GM12878 (cell line): ENCODE measurements around the gene POU2F1. TPM values are rescaled to one million over a fixed set of nuclear protein-coding genes. Genes with fewer than 3 reads are reported as not detected.

ENCODE experiments used
- ATAC-seq: fragments of 200-7000 bp; cut with Tn5 transposase; 3 replicates; pipeline ENCODE4 v1.9.1; 2020; ENCODE audit warnings: mild to moderate bottlenecking, moderate library complexity
- BruUV-seq: library from RNA; stranded (reverse); fragments of 400-500 nt; replicated peaks from 2 replicates; lab custom pipeline; 2021; lab: Mats Ljungman, UMichigan
- CTCF ChIA-PET: fragments of 300-600 bp; sonication (Branson Sonifier 250); formaldehyde crosslinking; extraction: SDS; loops from one replicate; lab custom pipeline; 2021; ENCODE audit warnings: inconsistent platforms; lab: Yijun Ruan, JAX
- POLR2A ChIA-PET: fragments of 350-600 bp; formaldehyde crosslinking; extraction: SDS; loops from one replicate; lab custom pipeline; 2021; ENCODE audit warnings: inconsistent platforms; lab: Charles Lee
- RAD21 ChIA-PET: fragments of 300-600 bp; sonication (Branson Sonifier 250); formaldehyde crosslinking; loops from one replicate; lab custom pipeline; 2023; ENCODE audit warnings: antibody characterized with exemption; ENCODE audit not compliant: unreplicated experiment; lab: Charles Lee
- SMC1A ChIA-PET: fragments of 300-600 bp; sonication (Branson Sonifier 250); formaldehyde crosslinking; loops from one replicate; lab custom pipeline; 2023; ENCODE audit not compliant: unreplicated experiment, uncharacterized antibody; lab: Charles Lee
- DNase-seq: peaks from one replicate; pipeline ENCODE4 v3.0.0-alpha.2; 2011; ENCODE audit warnings: low read depth, low spot score
- FAIRE-seq: peaks from 3 replicates; lab custom pipeline; 2011; peaks lifted over from hg19 to GRCh38; lab: Jason Lieb, UNC
- H2AFZ ChIP-seq: 2 replicates; pipeline ENCODE4 v1.6.0; 2011; ENCODE audit warnings: low read depth, low read length, control low read depth; ENCODE audit not compliant: control insufficient read depth
- H3K27ac ChIP-seq: 2 replicates; pipeline ENCODE4 v1.5.1; 2011; ENCODE audit warnings: control low read depth; ENCODE audit not compliant: control insufficient read depth, insufficient read depth
- H3K27me3 ChIP-seq, 2 experiments: replicated peaks in 1 of 2; 2 replicates each; pipeline versions ENCODE4 v1.6.0 to v1.6.1; 2011; ENCODE audit warnings: low read length in 1 of 2; ENCODE audit not compliant: control insufficient read depth in 2 of 2, insufficient read depth in 2 of 2
- H3K36me3 ChIP-seq, 2 experiments: 2 replicates each; pipeline ENCODE4 v1.5.1; 2011; ENCODE audit warnings: low read length in 1 of 2; ENCODE audit not compliant: control insufficient read depth in 2 of 2, insufficient read depth in 2 of 2
- H3K4me1 ChIP-seq: 2 replicates; pipeline ENCODE4 v1.6.1; 2011; ENCODE audit warnings: mild to moderate bottlenecking, low read length, moderate library complexity, mixed read lengths; ENCODE audit not compliant: control insufficient read depth, insufficient read depth
- H3K4me2 ChIP-seq: 2 replicates; pipeline ENCODE4 v1.6.0; 2011; ENCODE audit warnings: control low read depth; ENCODE audit not compliant: control insufficient read depth, insufficient read depth
- H3K4me3 ChIP-seq: fragments of 200-600 bp; sonication (generic); 2 replicates; pipeline ENCODE4 v1.5.1; 2016
- H3K79me2 ChIP-seq: 2 replicates; pipeline ENCODE4 v1.6.0; 2011; ENCODE audit warnings: low read length; ENCODE audit not compliant: control insufficient read depth, insufficient read depth
- H3K9ac ChIP-seq: 2 replicates; pipeline ENCODE4 v1.8.0; 2011; ENCODE audit warnings: low read length, control low read depth, mixed read lengths; ENCODE audit not compliant: control insufficient read depth, insufficient read depth
- H3K9me3 ChIP-seq: replicated peaks from 3 replicates; pipeline ENCODE4 v1.5.1; 2011; ENCODE audit warnings: mild to moderate bottlenecking, low read length; ENCODE audit not compliant: control insufficient read depth, insufficient read depth
- H4K20me1 ChIP-seq: 2 replicates; pipeline ENCODE4 v1.6.0; 2011; ENCODE audit not compliant: control insufficient read depth, insufficient read depth
- GABPA ChIP-seq: IDR thresholded peaks from 2 replicates; pipeline ENCODE4 v1.6.1; 2014; ENCODE audit warnings: antibody characterized with exemption, low read depth, mild to moderate bottlenecking, inconsistent platforms
- HDGF ChIP-seq: fragments of 450-650 bp; IDR thresholded peaks from 2 replicates; pipeline ENCODE4 v1.6.1; 2016; ENCODE audit warnings: antibody characterized with exemption
- JUND ChIP-seq: IDR thresholded peaks from 2 replicates; pipeline ENCODE4 v1.6.1; 2012; ENCODE audit warnings: low read depth, mild to moderate bottlenecking, low read length, improper control_type of control experiment, moderate library complexity
- KAT2A ChIP-seq: conservative IDR thresholded peaks from 2 replicates; pipeline ENCODE4 v1.6.1; 2011; ENCODE audit warnings: low read depth, low read length; ENCODE audit not compliant: control insufficient read depth
- MEF2A ChIP-seq: IDR thresholded peaks from 2 replicates; pipeline ENCODE4 v1.6.1; 2011; ENCODE audit warnings: low read depth, mild to moderate bottlenecking, low read length, moderate library complexity; ENCODE audit not compliant: insufficient read depth
- MTA2 ChIP-seq: fragments of 450-650 bp; IDR thresholded peaks from 2 replicates; pipeline ENCODE4 v1.6.1; 2016; ENCODE audit warnings: low read depth, mild to moderate bottlenecking, moderate library complexity
- MYB ChIP-seq: fragments of 150-350 bp; IDR thresholded peaks from 2 replicates; pipeline ENCODE4 v1.6.1; 2014; ENCODE audit warnings: mild to moderate bottlenecking, low read depth, low read length, borderline replicate concordance
- NFIC ChIP-seq: IDR thresholded peaks from 2 replicates; pipeline ENCODE4 v1.6.1; 2012; ENCODE audit warnings: low read depth, mild to moderate bottlenecking, inconsistent platforms, low read length, moderate library complexity
- NFYB ChIP-seq: IDR thresholded peaks from 2 replicates; pipeline ENCODE4 v1.6.1; 2011; ENCODE audit warnings: low read depth, mild to moderate bottlenecking, low read length, improper control_type of control experiment, moderate library complexity; ENCODE audit not compliant: insufficient read depth
- SMC3 ChIP-seq: IDR thresholded peaks from 2 replicates; pipeline ENCODE4 v1.6.1; 2011; ENCODE audit warnings: low read length, improper control_type of control experiment, borderline replicate concordance
- TARDBP ChIP-seq: IDR thresholded peaks from 2 replicates; pipeline ENCODE4 v1.6.1; 2016; ENCODE audit warnings: borderline replicate concordance
- TBL1XR1 ChIP-seq: IDR thresholded peaks from 2 replicates; pipeline ENCODE4 v1.6.1; 2012; ENCODE audit warnings: low read depth, low read length, improper control_type of control experiment
- ZBED1 ChIP-seq: IDR thresholded peaks from 2 replicates; pipeline ENCODE4 v1.6.1; 2016; ENCODE audit warnings: borderline replicate concordance
- WGBS: methylation state at CpG from one replicate; pipeline ENCODE4 v1.1.6; 2016; ENCODE audit warnings: low lambda C conversion rate; ENCODE audit not compliant: insufficient replicate concordance, insufficient coverage; ENCODE audit errors: missing lambda C conversion rate; 5-methylcytosine and 5-hydroxymethylcytosine counted together
- in situ Hi-C: fragments of 300-500 bp; cut with MboI; formaldehyde crosslinking; loops from 9 replicates; pipeline ENCODE4 v1.14.3; 2018; ENCODE audit warnings: mixed read lengths
- intact Hi-C: fragments of 100-400 bp; cut with micrococcal nuclease; formaldehyde crosslinking; loops from one replicate; pipeline ENCODE4 v1.14.2; 2022; ENCODE audit not compliant: unreplicated experiment
- polyA plus RNA-seq, 11 experiments: library from polyadenylated mRNA; depleted of rRNA in 4 of 11; unstranded in 6 of 11; stranded (reverse) in 5 of 11; fragments of >200 nt; fragmentation: Nextera tagmentation in 4 of 11; fragmentation: Illumina TruSeq in 1 of 11; extraction: Ambion mirVana in 4 of 11; extraction: Trizol in 1 of 11; gene quantifications; 1 replicate in 1 of 11; 2 replicates in 10 of 11; pipeline versions ENCODE4 v1.2.1 to v1.2.3, GENCODE V29; 2011 to 2016; ENCODE audit warnings: inconsistent platforms in 2 of 11, missing spikeins in 2 of 11, low read depth in 1 of 11
- total RNA-seq, 4 experiments: library from RNA; depleted of rRNA in 3 of 4; stranded (reverse); fragments of >200 nt in 3 of 4; fragmentation: Illumina TruSeq in 1 of 4; extraction: Trizol in 1 of 4; gene quantifications; 2 replicates each; pipeline versions ENCODE4 v1.2.1 to v1.2.3, GENCODE V29; 2013 to 2021
- TF ChIP-seq, protein P1 (sequence below): fragments of 450-650 bp; IDR thresholded peaks from 2 replicates; pipeline ENCODE4 v1.6.1; 2017; ENCODE audit warnings: mild to moderate bottlenecking, moderate library complexity
- TF ChIP-seq, protein P2 (sequence below): fragments of 150-350 bp; IDR thresholded peaks from 2 replicates; pipeline ENCODE4 v1.6.1; 2014; ENCODE audit warnings: mild to moderate bottlenecking, low read depth, low read length

Gene POU2F1
- total and polyA plus RNA-seq, 10 of the 15 experiments (the other 5 are each of a cell fraction or from before 2014, with no cell fraction given): 2.5 to 21.7 (median 12.5) TPM

DNA sequence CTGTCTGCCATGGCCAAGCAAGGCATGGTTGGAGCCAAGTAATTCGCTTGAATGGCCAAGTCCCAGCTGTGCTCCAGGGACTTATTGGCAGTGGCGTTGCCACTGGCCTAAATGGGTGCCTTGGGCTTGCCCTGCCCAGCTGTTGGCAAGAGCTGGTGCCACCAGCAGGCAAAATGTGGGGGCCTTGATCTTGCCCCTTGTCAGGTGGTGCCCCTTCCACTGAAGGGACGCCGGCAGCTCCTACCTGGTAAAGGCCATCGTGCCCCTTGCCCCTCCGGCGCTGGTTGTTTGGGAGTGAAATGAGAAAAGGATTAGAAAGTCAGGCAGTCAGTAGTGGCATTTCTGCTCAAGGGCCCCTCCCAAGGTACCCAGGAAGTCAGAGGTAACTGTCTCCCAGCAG lies 212.1 kb downstream of the POU2F1 start:
- no peaks in the 10 kb centered on the region for H4K20me1 ChIP-seq
- ChIA-PET CTCF (interaction anchor here (1.1 to 2.4 kb wide), 6 partner anchors 9 to 164 kb away, joined by 3 to 8 read pairs (median 4); no protein-coding TSS in a partner anchor), RAD21 (interaction anchor here (1.4 kb wide), 1 partner anchor 23 kb away, joined by 5 read pairs; no protein-coding TSS in a partner anchor), POLR2A (no interaction called here), SMC1A (interaction anchor here (0.7 to 1.8 kb wide), 2 partner anchors 12 to 22 kb away, joined by 3 to 6 read pairs; no protein-coding TSS in a partner anchor)
- H3K4me3 ChIP-seq: no peak overlapping the region
- H3K9ac ChIP-seq: no peak overlapping the region
- TF ChIP-seq MYB (no peak), HDGF (no peak), JUND (no peak), NFYB (no peak), KAT2A (no peak), ZBED1 (no peak), MTA2 (no peak), SMC3 (no peak), GABPA (no peak), MEF2A (no peak), TARDBP (no peak), NFIC (no peak), TBL1XR1 (no peak)
- TF ChIP-seq, protein P1, sequence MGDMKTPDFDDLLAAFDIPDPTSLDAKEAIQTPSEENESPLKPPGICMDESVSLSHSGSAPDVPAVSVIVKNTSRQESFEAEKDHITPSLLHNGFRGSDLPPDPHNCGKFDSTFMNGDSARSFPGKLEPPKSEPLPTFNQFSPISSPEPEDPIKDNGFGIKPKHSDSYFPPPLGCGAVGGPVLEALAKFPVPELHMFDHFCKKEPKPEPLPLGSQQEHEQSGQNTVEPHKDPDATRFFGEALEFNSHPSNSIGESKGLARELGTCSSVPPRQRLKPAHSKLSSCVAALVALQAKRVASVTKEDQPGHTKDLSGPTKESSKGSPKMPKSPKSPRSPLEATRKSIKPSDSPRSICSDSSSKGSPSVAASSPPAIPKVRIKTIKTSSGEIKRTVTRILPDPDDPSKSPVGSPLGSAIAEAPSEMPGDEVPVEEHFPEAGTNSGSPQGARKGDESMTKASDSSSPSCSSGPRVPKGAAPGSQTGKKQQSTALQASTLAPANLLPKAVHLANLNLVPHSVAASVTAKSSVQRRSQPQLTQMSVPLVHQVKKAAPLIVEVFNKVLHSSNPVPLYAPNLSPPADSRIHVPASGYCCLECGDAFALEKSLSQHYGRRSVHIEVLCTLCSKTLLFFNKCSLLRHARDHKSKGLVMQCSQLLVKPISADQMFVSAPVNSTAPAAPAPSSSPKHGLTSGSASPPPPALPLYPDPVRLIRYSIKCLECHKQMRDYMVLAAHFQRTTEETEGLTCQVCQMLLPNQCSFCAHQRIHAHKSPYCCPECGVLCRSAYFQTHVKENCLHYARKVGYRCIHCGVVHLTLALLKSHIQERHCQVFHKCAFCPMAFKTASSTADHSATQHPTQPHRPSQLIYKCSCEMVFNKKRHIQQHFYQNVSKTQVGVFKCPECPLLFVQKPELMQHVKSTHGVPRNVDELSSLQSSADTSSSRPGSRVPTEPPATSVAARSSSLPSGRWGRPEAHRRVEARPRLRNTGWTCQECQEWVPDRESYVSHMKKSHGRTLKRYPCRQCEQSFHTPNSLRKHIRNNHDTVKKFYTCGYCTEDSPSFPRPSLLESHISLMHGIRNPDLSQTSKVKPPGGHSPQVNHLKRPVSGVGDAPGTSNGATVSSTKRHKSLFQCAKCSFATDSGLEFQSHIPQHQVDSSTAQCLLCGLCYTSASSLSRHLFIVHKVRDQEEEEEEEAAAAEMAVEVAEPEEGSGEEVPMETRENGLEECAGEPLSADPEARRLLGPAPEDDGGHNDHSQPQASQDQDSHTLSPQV: no peak
- TF ChIP-seq, protein P2, sequence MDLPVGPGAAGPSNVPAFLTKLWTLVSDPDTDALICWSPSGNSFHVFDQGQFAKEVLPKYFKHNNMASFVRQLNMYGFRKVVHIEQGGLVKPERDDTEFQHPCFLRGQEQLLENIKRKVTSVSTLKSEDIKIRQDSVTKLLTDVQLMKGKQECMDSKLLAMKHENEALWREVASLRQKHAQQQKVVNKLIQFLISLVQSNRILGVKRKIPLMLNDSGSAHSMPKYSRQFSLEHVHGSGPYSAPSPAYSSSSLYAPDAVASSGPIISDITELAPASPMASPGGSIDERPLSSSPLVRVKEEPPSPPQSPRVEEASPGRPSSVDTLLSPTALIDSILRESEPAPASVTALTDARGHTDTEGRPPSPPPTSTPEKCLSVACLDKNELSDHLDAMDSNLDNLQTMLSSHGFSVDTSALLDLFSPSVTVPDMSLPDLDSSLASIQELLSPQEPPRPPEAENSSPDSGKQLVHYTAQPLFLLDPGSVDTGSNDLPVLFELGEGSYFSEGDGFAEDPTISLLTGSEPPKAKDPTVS: no peak
- in situ Hi-C loops: no loop called here
- no TSS peak for BruUV-seq
- H3K4me1 ChIP-seq: peaks cover 27% of the 10 kb centered on the region
- no peaks in the 10 kb centered on the region; the same call in 2 of the 3 replicates for H3K9me3 ChIP-seq
- 100% methylated on average over 7 of the region's 7 CpGs for WGBS
- FAIRE-seq (no peak), DNase-seq (no peak), ATAC-seq (no peak)
- no peak overlapping the region for H3K4me2 ChIP-seq
- no peaks in the 10 kb centered on the region for H3K27me3 ChIP-seq
- no peak overlapping the region for H2AFZ ChIP-seq
- no peaks in the 10 kb centered on the region for H3K79me2 ChIP-seq
- no peaks in the 10 kb centered on the region for H3K36me3 ChIP-seq
- intact Hi-C loops: no loop called here
- H3K27ac ChIP-seq: no peak overlapping the region
